ENCODE results near the gene PTGDR2. TPM values are rescaled to one million over a fixed set of nuclear protein-coding genes. Genes with fewer than 3 reads are reported as not detected.
A peak's percentile ranks its signal among the peaks of the same experiment; 100 is the strongest.

The PTGDR2 gene
- total RNA-seq, 4 donors from 2014 or later: 0.21 to 4.6 (median 0.49) TPM; not detected in 1

DNA sequence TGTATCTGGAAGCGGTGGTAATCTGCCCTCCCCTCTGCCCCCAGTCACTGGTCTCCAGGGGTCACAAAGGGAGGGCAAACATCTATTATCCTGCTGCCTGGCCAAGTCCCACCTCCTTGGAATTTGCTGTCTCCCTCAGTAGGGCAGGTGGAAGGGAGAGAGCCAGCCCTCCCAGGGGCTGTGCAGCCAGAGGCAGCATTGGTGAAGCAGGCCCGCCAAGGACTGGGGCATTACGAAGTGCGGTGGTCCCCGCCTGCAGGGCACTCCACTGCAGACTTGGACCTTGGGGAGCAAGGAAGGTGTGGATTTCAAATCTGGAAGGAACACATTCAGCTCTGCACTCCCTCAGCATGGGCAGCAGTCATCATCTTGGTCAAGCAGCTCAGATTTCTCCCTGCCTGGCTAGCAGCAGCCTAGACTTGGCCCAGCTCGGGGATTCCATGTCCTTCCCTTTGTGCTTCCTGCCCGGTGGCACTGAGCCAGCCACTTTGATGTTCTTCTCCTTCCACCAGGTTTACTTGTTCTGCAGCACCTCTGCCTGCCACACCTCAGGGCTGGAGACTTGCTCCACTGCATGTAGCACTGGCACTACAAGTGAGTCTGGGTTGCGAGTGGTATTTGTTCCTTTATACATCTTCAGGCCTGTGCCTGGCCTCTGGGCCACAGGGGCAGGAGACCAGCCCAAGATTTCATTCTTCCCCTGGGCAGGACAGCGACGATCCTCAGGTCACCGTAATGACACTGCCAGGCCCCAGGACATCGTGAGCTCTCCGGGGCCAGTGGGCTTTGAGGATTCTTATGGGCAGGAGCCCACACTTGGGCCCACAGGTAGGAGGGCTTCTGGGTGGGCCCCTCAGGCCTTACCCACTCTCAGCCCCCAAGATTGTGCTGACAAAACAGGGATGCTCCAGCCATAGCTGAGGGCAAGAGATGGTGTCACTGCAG, 18.9 kb upstream of the PTGDR2 start:
- no peaks in the 10 kb centered on the region for H3K27me3 ChIP-seq
- H3K4me3 ChIP-seq: no peak overlapping the region
- TF ChIP-seq POLR2A (IDR thresholded peaks at IDR 0.05): no peak
- TF ChIP-seq, protein P1, sequence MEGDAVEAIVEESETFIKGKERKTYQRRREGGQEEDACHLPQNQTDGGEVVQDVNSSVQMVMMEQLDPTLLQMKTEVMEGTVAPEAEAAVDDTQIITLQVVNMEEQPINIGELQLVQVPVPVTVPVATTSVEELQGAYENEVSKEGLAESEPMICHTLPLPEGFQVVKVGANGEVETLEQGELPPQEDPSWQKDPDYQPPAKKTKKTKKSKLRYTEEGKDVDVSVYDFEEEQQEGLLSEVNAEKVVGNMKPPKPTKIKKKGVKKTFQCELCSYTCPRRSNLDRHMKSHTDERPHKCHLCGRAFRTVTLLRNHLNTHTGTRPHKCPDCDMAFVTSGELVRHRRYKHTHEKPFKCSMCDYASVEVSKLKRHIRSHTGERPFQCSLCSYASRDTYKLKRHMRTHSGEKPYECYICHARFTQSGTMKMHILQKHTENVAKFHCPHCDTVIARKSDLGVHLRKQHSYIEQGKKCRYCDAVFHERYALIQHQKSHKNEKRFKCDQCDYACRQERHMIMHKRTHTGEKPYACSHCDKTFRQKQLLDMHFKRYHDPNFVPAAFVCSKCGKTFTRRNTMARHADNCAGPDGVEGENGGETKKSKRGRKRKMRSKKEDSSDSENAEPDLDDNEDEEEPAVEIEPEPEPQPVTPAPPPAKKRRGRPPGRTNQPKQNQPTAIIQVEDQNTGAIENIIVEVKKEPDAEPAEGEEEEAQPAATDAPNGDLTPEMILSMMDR (IDR thresholded peaks at IDR 0.05): no peak
- H3K27ac ChIP-seq: no peak overlapping the region
- peak in 1 of 2 donors; percentile 18 for DNase-seq
- no peaks in the 10 kb centered on the region for H3K9me3 ChIP-seq
- no peaks in the 10 kb centered on the region for H3K4me1 ChIP-seq
- H3K36me3 ChIP-seq: no peaks in the 10 kb centered on the region
- intact Hi-C loops (cut with DNase I; ENCODE audit: low total_unique reads): no loop called here

DNA sequence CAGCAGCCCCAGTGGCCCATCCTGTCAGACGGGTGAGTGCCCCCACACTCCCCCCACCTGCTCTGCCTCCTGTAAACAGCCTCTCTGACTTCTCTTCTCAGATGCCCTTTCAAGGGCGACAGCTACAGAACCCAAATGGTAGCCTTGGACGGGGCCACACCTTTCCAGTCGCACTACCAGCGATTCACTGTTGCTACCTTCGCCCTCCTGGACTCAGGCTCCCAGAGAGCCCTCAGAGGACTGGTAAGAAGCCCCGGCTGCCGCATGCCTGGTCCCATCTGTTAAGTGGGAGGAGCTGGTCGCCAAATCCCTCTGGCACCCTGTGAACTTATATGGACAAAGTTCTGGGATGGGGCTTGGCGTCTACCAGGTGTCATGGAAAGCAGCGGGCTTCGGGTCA, 17.8 kb upstream of the PTGDR2 start:
- DNase-seq: peak in 1 of 2 donors; percentile 9
- Histone ChIP-seq H3K4me3 (no peak overlapping the region), H3K9me3 (no peaks in the 10 kb centered on the region), H3K27me3 (no peaks in the 10 kb centered on the region), H3K4me1 (no peaks in the 10 kb centered on the region), H3K27ac (no peak overlapping the region), H3K36me3 (no peaks in the 10 kb centered on the region)
- intact Hi-C loops (cut with DNase I; ENCODE audit: low total_unique reads): no loop called here
- TF ChIP-seq, protein P1 (IDR thresholded peaks at IDR 0.05): no peak
- TF ChIP-seq POLR2A (IDR thresholded peaks at IDR 0.05): no peak

DNA sequence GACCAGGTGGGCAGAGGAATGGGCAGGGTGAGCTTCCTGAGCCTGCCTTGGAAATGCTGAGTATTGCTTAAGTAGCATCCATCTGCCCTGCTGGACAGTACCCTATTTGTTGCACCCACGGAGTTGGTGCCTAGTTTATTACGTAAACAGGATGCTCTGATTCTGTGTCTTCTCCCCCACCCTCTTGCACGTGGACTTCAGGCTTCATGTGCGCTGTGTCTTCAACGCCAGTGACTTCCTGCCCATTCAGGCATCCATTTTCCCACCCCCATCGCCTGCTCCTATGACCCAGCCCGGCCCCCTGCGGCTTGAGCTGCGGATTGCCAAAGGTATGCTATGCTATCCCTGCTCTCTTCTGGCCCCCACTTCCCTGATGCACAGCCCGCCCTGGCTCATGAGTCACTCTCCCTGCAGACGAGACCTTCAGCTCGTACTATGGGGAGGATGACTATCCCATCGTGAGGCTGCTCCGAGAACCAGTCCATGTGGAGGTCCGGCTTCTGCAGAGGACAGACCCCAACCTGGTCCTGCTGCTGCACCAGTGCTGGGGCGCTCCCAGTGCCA, 17.3 kb upstream of the PTGDR2 start:
- no peak overlapping the region for H3K4me3 ChIP-seq
- no peak overlapping the region for H3K27ac ChIP-seq
- intact Hi-C loops (cut with DNase I; ENCODE audit: low total_unique reads): no loop called here
- H3K9me3 ChIP-seq: no peaks in the 10 kb centered on the region
- H3K27me3 ChIP-seq: no peaks in the 10 kb centered on the region
- no peaks in the 10 kb centered on the region for H3K36me3 ChIP-seq
- TF ChIP-seq POLR2A (IDR thresholded peaks at IDR 0.05): no peak
- no peaks in the 10 kb centered on the region for H3K4me1 ChIP-seq
- peak in 1 of 2 donors; percentile 11 for DNase-seq

DNA sequence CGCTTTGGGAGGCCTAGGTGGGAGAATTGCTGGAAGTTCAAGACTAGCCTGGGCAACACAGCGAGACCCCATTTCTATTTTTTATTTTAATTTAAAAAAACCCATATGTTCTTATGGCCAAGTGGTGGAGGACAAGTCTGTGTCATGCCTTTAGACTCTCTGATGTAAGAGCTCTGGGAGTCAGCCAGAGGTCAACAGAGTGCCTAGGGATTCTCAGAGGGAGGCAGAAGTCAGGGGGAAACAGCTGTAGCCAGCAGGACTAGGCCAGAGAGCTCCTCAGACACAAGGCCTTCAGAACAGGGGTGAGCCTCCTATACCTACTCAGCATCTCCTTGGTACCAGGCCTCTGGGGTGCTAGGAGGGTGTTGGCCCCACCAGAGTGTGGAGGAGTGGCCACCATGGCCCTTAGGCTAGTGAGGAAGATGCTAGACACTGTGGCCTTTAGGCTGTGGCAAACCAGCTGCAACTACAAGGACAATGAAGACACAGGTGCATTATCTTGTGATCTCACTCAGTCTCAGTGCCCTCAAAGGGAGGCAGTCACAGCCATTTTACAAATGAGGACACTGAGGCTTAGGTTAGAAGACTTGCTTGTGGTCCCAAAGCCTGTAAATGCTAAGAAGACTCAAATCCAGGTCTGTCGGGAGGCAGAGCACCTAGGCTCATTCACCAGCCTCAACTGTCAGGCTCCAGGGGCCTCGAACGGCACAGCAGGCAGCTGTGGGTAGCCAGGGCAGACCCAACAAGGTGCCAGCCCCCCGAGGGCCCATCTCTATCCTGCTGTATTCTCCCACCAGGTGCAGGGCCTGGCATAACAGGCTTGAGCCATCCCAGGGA, 16.6 kb upstream of the PTGDR2 start:
- peak in 1 of 2 donors; percentile 54 for DNase-seq
- TF ChIP-seq POLR2A (IDR thresholded peaks at IDR 0.05): no peak
- TF ChIP-seq, protein P1 (IDR thresholded peaks at IDR 0.05): no peak
- intact Hi-C loops (cut with DNase I; ENCODE audit: low total_unique reads): no loop called here
- Histone ChIP-seq H3K9me3 (no peaks in the 10 kb centered on the region), H3K4me1 (no peaks in the 10 kb centered on the region), H3K36me3 (no peaks in the 10 kb centered on the region), H3K27ac (no peak overlapping the region), H3K4me3 (no peak overlapping the region), H3K27me3 (no peaks in the 10 kb centered on the region)

DNA sequence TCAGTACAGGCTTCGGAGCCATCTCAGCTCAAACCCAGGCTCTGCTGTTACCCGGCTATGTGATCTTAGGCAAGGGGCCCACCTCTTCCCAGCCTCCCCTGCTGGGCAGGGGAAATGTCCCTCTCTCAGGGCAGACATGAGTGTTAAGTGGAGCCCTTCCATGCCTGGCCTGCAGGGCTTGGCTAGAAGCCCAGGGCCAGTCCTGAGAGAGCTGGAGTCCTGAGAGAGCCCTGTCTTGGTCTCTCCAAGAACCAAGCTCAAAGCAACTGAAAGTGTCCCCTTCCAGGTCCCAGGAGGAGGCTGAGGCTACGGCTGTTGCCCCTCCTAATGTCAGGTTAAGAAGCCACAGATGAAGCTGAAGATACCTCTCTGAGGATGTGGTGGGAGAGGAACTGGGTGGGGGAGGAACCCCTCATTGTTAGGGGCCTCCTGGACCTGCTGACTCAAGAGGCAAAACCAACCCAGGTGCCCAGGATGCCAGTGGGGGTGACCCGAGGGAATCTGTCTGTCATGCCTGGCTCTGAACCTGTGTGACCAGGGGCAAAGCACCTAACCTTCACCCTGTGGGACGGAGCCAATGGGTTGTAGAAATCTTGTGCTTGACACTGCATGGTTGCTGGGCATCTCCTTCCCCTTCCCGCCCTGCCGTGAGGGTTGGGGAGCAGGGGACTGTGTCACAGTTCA, 15.8 kb upstream of the PTGDR2 start:
- Histone ChIP-seq H3K4me3 (no peak overlapping the region), H3K36me3 (no peaks in the 10 kb centered on the region), H3K4me1 (no peaks in the 10 kb centered on the region), H3K9me3 (no peaks in the 10 kb centered on the region), H3K27me3 (no peaks in the 10 kb centered on the region), H3K27ac (no peak overlapping the region)
- no peak for TF ChIP-seq POLR2A (IDR thresholded peaks at IDR 0.05)
- TF ChIP-seq, protein P1 (IDR thresholded peaks at IDR 0.05): no peak
- intact Hi-C loops (cut with DNase I; ENCODE audit: low total_unique reads): no loop called here
- peak in 1 of 2 donors; percentile 14 for DNase-seq

Measured in uterus (tissue), 4 donors.